Fibroblast of the conjunctiva (primary cell): Measurements from ENCODE around the gene HTR3B.
"Not testable (repeated sequence)": the region's sequence is repeated elsewhere in the genome, so short reads cannot be mapped to it uniquely, and the experiment has no call there.

ENCODE experiments used
- DNase-seq: peaks from one replicate; pipeline ENCODE4 v3.0.0-alpha.2; 2010; ENCODE audit warnings: low read depth

HTR3B gene

DNA sequence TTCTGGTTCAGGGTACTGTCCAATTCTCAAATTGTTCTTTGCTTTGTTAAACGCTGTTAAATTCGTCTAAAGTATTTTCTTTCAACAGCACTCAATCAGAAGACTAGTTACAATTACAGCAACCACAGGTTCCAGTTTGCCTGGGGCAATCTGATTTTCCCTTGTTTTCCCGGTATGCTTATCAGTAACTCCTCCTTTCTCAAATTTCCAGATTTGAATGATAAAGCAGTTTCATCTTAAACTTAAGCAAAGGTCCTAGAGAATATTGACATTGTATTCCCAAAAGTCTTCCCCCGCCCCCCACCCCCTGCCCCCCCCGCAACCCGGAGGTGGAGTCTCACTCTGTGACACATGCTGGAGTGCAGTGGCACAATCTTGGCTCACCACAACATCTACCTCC is 18.7 kb upstream of the HTR3B start:
- no peak for DNase-seq

- DNase-seq: no peak
Measured at GRCh38 chr11:113888848-113889247, 15.7 kb upstream of the HTR3B start.

DNA sequence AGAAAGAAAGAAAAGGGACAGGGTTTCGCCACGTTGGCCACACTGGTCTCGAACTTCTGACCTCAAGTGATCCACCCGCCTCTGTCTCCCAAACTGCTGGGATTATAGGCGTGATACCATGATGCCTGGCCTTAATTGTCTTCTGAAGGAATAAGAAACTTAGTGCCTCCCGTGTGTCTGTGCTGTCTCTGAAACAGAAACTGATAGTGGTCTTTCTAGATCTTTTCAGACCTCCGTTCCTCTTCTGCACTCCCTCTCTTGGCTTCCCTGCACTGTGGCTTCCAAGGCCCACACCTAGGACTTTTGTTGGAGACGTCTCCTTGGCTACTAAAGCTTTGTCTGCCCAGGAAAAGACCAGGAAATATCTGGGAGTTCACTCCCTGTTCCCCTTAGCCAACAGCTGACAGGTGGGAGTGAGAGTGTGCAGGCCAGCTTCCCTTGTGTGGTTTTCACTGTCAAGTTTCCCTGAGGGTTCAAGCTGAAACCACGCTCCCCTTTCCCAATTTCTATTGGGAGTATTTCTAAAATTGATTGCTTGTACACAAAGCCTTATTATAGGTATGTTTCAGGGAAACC is 10.1 kb upstream of the HTR3B start:
- no peak for DNase-seq

GRCh38 chr11:113895367-113896155 is 9.0 kb upstream of the HTR3B start:
- DNase-seq: no peak

GRCh38 chr11:113896156-113896879 is 8.3 kb upstream of the HTR3B start:
- DNase-seq: no peak

GRCh38 chr11:113901141-113901540 is 3.5 kb upstream of the HTR3B start:
- DNase-seq: no peak

DNA sequence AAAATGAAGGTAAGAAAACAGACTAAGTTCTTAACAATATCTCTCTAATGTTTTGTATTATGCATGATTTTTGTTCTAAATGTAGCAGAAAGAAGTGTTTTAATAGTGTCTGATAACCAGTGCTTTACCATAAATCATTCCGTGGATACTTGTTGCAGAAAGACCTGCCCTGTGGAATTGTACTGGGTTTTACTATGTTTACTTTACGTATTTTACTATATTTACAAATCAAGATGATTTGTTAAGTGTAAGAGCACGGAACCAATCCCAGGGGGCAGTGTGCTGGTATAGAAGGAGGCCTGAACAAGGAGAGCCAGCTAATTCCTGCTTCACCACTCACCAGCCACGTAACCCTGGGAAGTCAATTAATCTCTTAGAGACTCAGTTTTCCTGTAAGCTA is 1.4 kb downstream of the HTR3B start:
- DNase-seq: no peak

- DNase-seq: no peak
Measured at GRCh38 chr11:113906516-113906915, 1.9 kb downstream of the HTR3B start.

DNA sequence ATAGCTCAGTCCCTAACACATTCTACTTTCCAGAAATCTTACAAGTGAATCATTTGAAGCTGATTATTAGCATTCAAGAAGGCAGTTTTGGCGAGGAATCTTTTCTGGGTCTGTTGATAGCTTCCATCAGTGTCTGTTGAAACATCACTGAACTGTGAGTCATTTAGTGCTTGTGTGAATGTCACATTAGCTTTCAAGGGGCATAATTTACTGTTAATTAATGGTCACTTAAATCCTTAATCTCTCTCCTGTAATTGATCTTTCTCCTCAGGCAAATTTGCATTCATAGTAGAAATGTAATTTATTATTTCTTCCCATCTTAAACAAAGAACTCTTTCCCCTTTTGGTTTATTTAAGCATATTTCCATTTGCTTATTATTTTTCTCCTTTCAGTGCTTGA is 2.6 kb downstream of the HTR3B start:
- DNase-seq: no peak

DNA sequence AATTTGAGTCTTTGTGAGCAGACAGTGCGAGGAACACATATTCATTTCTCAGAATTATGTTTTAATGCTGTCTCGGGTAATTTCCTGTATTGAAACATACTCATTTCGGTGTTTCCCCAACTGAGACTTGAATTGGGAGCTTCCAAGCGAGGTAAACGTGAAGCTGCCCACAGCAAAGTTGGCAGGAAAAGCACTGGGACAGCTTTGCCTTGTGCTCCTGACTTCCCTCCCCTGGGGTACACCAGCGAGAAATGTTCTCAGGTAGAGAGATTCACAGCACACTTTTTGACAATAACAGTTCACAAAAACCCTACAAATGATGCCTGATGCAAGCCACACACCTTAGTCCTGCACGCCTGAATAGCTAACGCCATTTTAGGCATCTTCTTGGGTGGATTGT is 3.1 kb downstream of the HTR3B start:
- DNase-seq: no peak

GRCh38 chr11:113908098-113908497 is 3.5 kb downstream of the HTR3B start:
- no peak for DNase-seq

- DNase-seq: not testable (repeated sequence)
Measured at GRCh38 chr11:113911491-113911890, 6.9 kb downstream of the HTR3B start.

DNA sequence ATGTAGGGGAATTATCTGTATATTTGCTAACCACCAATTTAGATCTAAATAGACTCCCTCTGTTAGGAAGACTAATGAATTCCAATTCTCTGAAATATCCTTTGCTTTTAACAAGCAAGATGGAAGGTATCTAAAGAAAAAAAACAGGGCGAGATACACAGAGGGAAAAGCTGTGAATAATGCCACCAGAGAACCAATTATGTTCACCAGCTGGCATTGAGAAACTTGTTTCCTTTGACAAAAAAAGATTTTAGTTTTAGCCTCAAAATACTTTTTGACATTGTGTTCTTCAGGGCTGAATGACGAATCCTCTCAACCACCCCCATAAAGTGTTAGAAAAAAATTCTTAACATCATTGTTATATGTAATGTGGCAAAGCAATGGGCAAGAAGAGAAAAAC is 19.0 kb downstream of the HTR3B start:
- DNase-seq: no peak

- DNase-seq: no peak
Measured at GRCh38 chr11:113926273-113927197, 21.9 kb downstream of the HTR3B start.

GRCh38 chr11:113928311-113928710 is 23.7 kb downstream of the HTR3B start:
- DNase-seq: no peak

DNA sequence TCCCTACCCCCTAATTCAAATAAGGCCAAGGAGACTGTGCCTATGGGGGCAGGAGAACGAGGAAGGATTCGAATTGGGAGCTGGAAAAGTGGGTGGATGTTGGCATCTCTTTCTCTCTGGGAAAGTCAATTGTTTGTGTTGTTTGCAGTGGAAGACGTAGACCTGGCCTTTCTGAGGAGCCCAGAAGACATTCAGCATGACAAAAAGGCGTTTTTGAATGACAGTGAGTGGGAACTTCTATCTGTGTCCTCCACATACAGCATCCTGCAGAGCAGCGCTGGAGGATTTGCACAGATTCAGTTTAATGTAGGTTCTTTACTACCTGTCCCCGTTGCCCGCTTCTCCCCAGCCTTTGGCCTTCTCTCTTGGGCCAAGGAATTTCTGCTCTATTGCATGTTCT is 28.2 kb downstream of the HTR3B start:
- DNase-seq: no peak

DNA sequence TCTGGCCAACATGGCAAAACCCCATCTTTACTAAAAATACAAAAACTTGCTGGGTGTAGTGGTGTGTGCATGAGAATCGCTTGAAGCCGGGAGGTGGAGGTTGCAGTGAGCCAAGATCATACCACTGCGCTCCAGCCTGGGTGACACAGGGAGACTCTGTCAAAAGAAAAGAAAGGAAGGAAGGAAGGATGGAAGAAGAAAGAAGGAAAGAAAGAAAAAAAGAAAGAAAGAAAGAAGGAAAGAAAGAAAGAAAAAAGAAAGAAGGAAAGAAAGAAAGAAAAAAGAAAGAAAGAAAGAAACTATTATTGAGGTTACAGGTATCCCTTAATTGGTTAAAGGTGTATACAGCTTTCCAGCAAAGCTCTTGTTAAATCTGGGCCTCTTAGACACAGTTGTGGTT is 29.6 kb downstream of the HTR3B start:
- not testable (repeated sequence) for DNase-seq

DNA sequence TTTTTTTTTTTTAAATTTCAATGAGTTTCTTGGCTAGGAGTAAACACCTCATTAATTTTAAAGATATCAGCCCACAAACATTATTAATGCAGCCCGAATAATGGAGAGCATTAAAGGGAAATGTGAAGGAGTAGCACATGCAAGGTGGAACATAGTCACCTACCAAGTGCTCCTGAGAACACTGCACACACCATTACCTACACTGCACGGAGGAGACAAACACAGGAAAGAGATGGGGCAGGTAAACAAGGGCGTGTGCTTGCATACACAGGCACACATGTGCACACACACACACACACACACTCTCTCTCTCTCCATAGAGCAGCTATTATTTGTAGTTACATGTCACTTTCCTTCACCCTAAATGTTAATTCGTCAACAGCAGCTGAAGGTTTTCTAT is 30.2 kb downstream of the HTR3B start:
- no peak for DNase-seq

GRCh38 chr11:113935858-113936257 is 31.3 kb downstream of the HTR3B start:
- DNase-seq: no peak

- DNase-seq: no peak
Measured at GRCh38 chr11:113937918-113938317, 33.3 kb downstream of the HTR3B start.

- DNase-seq: no peak
Measured at GRCh38 chr11:113942256-113942655, 37.7 kb downstream of the HTR3B start.

- DNase-seq: not testable (repeated sequence)
Measured at GRCh38 chr11:113946162-113946561, 41.6 kb downstream of the HTR3B start.
